Measurements from ENCODE around the gene AGFG1.

The AGFG1 gene

DNA sequence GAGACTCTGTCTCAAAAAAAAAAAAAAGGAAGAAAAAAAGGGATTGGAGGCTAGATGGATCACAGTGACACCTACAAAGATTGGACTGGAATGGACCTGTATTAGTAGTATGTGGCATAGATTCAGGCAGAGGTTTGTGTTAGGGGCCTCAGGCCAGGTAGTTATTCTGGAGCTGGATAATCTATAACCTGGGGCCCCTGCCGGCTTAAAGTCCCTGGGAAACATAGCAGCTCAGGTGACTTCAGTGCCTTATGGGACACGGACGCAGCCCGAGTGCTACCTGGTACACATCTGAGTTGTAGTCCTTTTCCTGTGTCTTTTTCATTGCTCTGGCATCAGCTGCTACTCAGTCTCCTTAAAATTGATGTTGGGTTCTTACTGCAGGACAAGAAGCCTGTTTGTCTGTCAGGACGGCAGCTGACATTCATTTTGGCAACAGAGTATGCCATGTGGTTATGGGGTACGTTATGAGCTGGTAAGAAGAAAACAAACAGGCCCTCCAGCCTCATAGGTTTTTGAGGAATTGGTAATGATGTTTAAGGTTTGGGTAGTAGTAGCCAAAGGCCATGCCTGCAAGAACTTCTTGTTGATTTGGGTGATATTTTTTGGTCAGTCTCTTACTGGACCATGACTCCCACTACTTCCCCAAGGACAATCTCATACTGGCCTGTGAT, 27.8 kb downstream of the AGFG1 start:
- TF ChIP-seq, protein P1, sequence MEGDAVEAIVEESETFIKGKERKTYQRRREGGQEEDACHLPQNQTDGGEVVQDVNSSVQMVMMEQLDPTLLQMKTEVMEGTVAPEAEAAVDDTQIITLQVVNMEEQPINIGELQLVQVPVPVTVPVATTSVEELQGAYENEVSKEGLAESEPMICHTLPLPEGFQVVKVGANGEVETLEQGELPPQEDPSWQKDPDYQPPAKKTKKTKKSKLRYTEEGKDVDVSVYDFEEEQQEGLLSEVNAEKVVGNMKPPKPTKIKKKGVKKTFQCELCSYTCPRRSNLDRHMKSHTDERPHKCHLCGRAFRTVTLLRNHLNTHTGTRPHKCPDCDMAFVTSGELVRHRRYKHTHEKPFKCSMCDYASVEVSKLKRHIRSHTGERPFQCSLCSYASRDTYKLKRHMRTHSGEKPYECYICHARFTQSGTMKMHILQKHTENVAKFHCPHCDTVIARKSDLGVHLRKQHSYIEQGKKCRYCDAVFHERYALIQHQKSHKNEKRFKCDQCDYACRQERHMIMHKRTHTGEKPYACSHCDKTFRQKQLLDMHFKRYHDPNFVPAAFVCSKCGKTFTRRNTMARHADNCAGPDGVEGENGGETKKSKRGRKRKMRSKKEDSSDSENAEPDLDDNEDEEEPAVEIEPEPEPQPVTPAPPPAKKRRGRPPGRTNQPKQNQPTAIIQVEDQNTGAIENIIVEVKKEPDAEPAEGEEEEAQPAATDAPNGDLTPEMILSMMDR (conservative IDR thresholded peaks at IDR 0.05), result no peak
- no peak overlapping the region for H3K27ac ChIP-seq

DNA sequence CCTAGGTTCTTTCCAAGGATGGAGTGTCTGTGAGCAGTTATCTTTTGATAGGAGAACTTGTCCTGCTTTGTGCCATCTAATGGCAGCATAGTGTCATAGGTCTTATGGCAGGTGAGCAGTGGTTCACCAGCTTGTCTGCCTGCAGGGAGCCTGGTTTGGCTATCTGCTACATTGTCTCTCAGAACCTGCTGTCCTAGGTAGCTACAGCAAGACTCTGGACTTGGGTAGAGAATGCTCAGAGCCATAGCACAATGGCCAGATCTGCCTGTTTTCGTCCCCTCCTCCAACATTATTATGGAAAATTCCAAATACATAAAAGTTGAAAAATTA, 28.3 kb downstream of the AGFG1 start:
- no peak overlapping the region for H3K27ac ChIP-seq
- TF ChIP-seq, protein P1 (conservative IDR thresholded peaks at IDR 0.05), result no peak; the same call in 1 of the 2 replicates

DNA sequence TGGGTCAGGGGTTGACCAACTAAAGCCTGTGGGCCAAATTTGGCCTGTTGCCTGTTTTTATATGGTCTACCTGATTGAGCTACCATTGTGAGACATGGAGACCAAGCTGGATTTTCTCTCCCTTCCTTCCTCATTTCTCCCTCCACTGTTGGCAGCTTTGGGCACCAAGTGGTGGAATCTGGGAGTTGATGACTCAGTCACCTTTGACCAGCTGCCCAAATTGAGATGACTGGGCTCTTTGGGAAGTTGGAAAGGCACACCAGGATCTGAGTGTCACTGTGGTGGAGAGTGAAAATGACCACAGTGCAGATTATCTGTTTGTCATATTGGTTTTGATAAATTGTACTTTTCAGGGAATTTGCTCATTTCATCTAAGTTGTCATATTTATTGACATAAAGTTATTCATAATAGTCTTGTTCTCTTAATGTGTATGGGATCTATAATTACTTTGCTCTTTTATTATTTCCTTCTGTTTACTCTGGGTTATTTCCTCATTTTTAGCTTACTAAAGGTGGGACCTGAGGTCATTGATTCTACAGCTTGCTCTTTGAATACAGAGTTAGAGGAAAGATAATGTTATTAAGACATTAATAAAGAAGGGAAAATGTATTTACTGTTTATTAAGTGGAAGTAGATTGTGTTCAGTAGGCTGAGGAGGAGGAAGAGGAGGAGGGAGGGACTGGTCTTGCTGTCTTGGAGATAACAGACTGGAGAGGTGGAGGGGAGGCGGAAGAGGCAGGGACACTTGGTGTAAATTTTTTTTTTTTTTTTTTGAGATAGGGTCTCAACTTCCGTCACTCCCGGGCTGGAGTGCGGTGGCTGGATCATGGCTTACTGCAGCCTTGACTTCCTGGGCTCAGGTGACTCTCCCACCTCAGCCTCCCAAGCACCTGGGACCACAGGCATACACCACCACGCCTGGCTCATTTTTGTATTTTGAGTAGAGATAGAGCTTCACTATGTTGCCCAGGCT, 31.8 kb downstream of the AGFG1 start:
- H3K27ac ChIP-seq, result peak overlapping the region; percentile 52
- TF ChIP-seq, protein P1 (conservative IDR thresholded peaks at IDR 0.05), result no peak

DNA sequence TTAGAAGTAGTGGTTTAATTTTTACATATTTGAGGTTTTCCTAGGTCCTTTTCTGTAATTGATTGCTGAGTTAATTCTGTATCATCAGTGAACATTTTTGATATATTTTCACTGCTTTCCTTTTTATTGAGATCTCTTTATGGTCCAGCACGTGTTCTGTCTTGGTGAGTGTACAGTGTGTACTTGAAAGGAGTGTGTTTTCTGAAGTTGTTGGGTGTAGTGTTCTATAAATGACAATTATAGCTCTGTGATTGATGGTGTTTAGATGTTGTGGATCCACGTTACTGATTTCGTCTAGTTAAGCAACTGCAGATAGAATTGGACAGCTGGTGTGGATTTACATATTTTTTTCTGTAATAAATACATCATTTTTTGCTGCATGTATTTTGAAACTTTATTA, 32.7 kb downstream of the AGFG1 start:
- TF ChIP-seq, protein P1 (conservative IDR thresholded peaks at IDR 0.05), result no peak
- peak overlapping the region; percentile 52; the same call in 1 of the 2 replicates for H3K27ac ChIP-seq

DNA sequence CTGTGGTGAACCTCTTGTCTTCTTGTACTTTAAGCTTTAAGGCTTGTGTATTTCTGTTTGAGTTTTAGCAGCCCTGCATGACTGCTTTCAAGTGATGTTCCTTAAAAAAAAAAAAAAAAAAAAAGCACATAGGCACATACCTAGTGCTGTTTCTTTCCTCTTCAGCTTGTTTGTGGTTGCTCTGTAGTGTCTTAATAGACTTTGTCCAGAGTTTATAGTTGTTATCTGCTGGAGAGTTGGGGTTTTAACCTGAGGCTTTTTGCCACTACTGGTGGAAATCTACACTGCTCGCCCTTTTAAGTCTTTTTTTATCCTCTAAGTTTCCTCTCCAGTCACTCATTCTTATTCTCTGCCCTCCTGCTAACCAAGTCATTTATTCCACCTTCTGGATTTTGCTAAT, 34.5 kb downstream of the AGFG1 start:
- TF ChIP-seq, protein P1 (conservative IDR thresholded peaks at IDR 0.05), result no peak
- H3K27ac ChIP-seq, result peak overlapping the region; percentile 44

DNA sequence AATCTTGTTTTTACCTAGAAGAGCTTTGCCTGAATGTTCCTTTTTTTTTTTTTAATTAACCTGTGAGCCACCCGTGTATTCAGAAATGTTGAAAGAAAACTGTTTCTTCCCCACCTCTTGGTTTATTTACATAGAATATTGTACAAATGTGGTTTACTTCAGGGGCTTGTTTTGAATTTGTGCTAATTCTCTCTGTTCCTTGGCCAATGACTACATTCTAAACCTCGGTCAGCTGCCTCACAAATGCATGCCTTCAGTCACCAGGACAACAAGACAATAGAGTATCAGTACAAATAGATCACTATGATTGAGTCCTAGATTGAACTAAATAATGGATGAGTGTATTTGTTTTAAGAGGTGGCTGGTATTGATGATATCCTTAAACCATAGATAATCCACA, 36.0 kb downstream of the AGFG1 start:
- no peak overlapping the region for H3K27ac ChIP-seq

DNA sequence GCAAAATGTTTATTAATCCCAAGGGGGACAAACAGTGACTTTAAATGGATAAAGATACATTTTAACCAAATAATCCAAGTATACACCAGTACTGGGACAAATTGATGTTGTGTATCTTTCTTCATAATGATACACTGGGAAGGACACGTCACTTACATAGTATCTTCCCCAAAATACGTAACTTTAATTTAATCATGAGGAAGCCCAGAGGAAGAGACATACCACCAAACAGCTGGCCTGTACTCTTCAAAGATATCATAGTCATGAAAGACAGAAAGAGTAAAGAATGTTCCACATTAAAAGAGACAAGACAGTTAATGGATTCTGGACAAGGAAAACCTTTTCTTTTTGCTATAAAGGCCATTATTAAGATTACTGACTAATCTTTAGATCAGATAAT, 37.1 kb downstream of the AGFG1 start:
- peak overlapping the region; percentile 74 for H3K27ac ChIP-seq
- TF ChIP-seq, protein P1 (conservative IDR thresholded peaks at IDR 0.05), result no peak

More for the DNA sequence above, 36.0 kb downstream of the AGFG1 start:
- TF ChIP-seq, protein P1 (conservative IDR thresholded peaks at IDR 0.05), result no peak

Data from VCaP (cell line).